Astrocyte of the spinal cord (primary cell): ENCODE data around the gene ASXL2.

Experiments
- DNase-seq: peaks from one replicate; pipeline ENCODE4 v3.0.0; 2011; ENCODE audit warnings: low read depth, low spot score
- H3K4me3 ChIP-seq: 2 replicates; pipeline ENCODE4 v1.5.1; 2011; ENCODE audit warnings: low read depth, mild to moderate bottlenecking, low read length, moderate library complexity
- in situ Hi-C: cut with HindIII; loops from 2 replicates; pipeline ENCODE4 v1.10.0; 2017; ENCODE audit warnings: low sequenced_read_pairs
- TF ChIP-seq, protein P1 (sequence below): IDR thresholded peaks from 2 replicates; pipeline ENCODE4 v1.5.1; 2012; ENCODE audit warnings: low read depth, mild to moderate bottlenecking, low read length, inconsistent platforms

ASXL2 gene

DNA sequence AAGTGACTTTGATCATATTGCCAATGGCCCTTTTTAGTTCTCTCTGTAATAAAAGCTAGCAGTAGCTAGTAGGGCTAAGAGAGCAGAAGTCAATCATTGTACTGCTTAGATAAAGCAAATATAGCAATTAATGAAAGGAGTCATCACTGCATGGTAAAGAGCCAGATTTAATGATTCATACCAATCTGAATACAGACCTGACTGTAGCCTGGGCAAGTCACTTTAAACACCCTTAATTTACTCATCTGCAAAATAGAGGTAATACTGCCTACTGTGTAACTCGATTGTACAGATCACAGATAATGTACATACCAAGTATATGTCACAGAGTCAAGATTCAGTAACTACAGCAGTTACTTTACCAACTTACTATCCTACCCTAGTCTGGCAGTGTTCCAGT lies 63.6 kb downstream of the ASXL2 start:
- no peak overlapping the region for H3K4me3 ChIP-seq
- TF ChIP-seq, protein P1, sequence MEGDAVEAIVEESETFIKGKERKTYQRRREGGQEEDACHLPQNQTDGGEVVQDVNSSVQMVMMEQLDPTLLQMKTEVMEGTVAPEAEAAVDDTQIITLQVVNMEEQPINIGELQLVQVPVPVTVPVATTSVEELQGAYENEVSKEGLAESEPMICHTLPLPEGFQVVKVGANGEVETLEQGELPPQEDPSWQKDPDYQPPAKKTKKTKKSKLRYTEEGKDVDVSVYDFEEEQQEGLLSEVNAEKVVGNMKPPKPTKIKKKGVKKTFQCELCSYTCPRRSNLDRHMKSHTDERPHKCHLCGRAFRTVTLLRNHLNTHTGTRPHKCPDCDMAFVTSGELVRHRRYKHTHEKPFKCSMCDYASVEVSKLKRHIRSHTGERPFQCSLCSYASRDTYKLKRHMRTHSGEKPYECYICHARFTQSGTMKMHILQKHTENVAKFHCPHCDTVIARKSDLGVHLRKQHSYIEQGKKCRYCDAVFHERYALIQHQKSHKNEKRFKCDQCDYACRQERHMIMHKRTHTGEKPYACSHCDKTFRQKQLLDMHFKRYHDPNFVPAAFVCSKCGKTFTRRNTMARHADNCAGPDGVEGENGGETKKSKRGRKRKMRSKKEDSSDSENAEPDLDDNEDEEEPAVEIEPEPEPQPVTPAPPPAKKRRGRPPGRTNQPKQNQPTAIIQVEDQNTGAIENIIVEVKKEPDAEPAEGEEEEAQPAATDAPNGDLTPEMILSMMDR, result no peak
- in situ Hi-C loops, result no loop called here
- no peak for DNase-seq

DNA sequence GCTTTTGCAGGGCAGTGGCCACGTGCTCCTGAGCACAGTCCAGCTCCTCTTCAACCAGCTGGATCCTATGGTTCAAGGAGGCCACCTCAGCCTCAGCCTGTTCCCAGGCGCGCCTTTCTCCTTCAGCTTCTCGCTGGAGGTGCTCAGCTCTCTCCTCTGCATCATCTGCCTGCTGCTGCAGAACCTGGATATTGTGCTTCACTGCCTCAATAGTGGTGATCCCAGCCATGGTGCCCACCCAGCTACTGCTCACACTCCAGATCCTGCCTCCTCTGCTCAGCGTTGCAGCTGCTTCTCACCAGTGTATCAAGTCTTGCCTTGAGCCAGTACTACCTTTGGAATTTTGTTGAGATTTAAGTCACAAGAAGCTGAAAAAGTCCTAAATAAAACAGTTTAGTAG lies 67.9 kb downstream of the ASXL2 start:
- no peak overlapping the region for H3K4me3 ChIP-seq
- DNase-seq, result no peak
- TF ChIP-seq, protein P1, result no peak
- in situ Hi-C loops, result no loop called here

DNA sequence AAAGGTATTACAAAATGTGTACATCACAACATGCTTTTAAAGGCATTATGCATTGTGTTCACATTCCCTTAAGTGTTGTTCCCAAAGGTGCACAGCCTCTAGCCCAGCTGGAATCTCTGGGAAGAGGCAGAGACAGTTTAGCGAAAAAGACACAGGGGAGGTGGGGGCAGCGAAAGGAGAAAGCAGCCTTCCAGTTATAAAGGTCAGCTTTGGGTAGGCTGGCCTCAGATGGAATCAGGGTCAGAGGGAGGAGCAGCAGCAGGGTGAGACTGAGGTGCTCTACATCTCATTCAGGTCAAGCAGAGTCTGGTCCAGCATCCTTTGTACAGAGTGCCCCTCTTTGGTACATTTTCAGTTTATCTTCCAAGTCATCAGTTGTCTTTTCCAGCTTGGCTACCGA lies 68.6 kb downstream of the ASXL2 start:
- TF ChIP-seq, protein P1, result no peak
- H3K4me3 ChIP-seq, result no peak overlapping the region
- in situ Hi-C loops, result no loop called here
- DNase-seq, result no peak

- TF ChIP-seq, protein P1, result no peak
- in situ Hi-C loops, result no loop called here
- H3K4me3 ChIP-seq, result no peak overlapping the region
- DNase-seq, result peak; percentile 5
Measured at GRCh38 chr2:25808006-25808383, 70.3 kb downstream of the ASXL2 start.

GRCh38 chr2:25806941-25807340 lies 71.3 kb downstream of the ASXL2 start:
- H3K4me3 ChIP-seq, result no peak overlapping the region
- no peak for DNase-seq
- in situ Hi-C loops, result no loop called here
- TF ChIP-seq, protein P1, result no peak

DNA sequence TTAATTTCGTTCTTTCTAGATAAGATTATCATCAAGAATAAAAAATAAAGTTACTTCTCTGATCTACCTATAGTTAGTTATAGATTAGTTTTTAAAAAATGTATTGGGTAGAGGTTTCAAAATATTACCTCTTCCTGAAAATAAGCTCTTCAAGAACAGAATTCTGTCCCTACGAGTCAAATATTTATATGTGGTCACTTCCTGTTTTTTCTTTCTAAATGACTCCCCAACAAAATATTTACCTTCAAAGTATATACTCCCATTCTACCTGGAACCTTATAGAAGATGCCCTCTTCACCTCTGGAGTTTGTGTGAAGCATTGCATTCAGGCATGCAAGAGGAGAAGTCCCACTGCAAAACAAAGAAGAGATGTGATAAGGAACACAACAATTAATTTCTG lies 72.3 kb downstream of the ASXL2 start:
- TF ChIP-seq, protein P1, result no peak
- DNase-seq, result no peak
- no peak overlapping the region for H3K4me3 ChIP-seq
- in situ Hi-C loops, result no loop called here

DNA sequence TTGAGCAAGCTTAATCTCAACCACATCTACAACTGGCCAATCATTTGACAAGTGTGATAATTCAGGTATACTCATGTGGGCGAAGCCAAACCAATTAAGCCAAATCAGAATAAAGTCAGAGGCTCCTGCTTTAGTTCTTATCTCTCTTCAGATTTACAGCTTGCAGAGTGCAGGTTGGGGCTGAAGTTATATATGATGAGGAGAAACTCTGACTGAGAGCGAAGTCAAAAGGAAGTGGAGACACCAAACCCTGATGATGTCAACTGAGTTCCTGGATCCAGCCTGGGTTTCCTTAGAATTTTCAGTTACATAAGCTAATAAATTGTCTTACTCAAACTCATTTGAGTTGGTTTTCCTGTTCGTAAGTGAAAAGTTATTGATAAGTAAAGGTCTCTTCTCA lies 73.9 kb downstream of the ASXL2 start:
- TF ChIP-seq, protein P1, result no peak
- in situ Hi-C loops, result no loop called here
- no peak overlapping the region for H3K4me3 ChIP-seq
- DNase-seq, result no peak
